Stimulated activated CD4-positive, alpha-beta T cell treated with anti-CD3 and anti-CD28 coated beads, TNF-alpha, amount 100 ng/mL, for 24 hours (primary cell): Measurements from ENCODE around the gene PRICKLE2.

Experiments
- DNase-seq, 3 experiments: peaks; one replicate each; pipeline ENCODE4 v3.0.0-alpha.2; 2020; ENCODE audit warnings: low read depth in 3 of 3

The PRICKLE2 gene

GRCh38 chr3:64160000-64160695, 65.1 kb downstream of the PRICKLE2 start:
- DNase-seq, result no peak

- no peak for DNase-seq
Observed at GRCh38 chr3:64158334-64158733, 66.9 kb downstream of the PRICKLE2 start.

GRCh38 chr3:64157150-64158035, 67.9 kb downstream of the PRICKLE2 start:
- no peak for DNase-seq

- no peak for DNase-seq
Observed at GRCh38 chr3:64155328-64155727, 69.9 kb downstream of the PRICKLE2 start.

- no peak for DNase-seq
Observed at GRCh38 chr3:64152676-64153466, 72.4 kb downstream of the PRICKLE2 start.

- DNase-seq, result no peak
Observed at GRCh38 chr3:64152086-64152485, 73.2 kb downstream of the PRICKLE2 start.

- DNase-seq, result no peak
Observed at GRCh38 chr3:64151342-64151871, 73.9 kb downstream of the PRICKLE2 start.

GRCh38 chr3:64150623-64151207, 74.6 kb downstream of the PRICKLE2 start:
- no peak for DNase-seq

- DNase-seq, result no peak
Observed at GRCh38 chr3:64149886-64150285, 75.4 kb downstream of the PRICKLE2 start.

- DNase-seq, result no peak
Observed at GRCh38 chr3:64148955-64149653, 76.2 kb downstream of the PRICKLE2 start.

- DNase-seq, result no peak
Observed at GRCh38 chr3:64147211-64147610, 78.1 kb downstream of the PRICKLE2 start.

- no peak for DNase-seq
Observed at GRCh38 chr3:64145438-64145837, 79.8 kb downstream of the PRICKLE2 start.

GRCh38 chr3:64144241-64144900, 80.9 kb downstream of the PRICKLE2 start:
- no peak for DNase-seq

GRCh38 chr3:64143409-64144130, 81.7 kb downstream of the PRICKLE2 start:
- no peak for DNase-seq

- no peak for DNase-seq
Observed at GRCh38 chr3:64141476-64141875, 83.8 kb downstream of the PRICKLE2 start.

- no peak for DNase-seq
Observed at GRCh38 chr3:64140651-64141050, 84.6 kb downstream of the PRICKLE2 start.

- DNase-seq, result no peak
Observed at GRCh38 chr3:64138656-64139375, 86.5 kb downstream of the PRICKLE2 start.

- DNase-seq, result no peak
Observed at GRCh38 chr3:64138046-64138445, 87.2 kb downstream of the PRICKLE2 start.

GRCh38 chr3:64134882-64135281, 90.4 kb downstream of the PRICKLE2 start:
- DNase-seq, result no peak
